Stimulated activated CD8-positive, alpha-beta memory T cell treated with anti-CD3 and anti-CD28 coated beads, Interleukin-4, amount 100 ng/mL, for 48 hours (primary cell): Measurements from ENCODE around the gene ROCK1.

Experiments
- DNase-seq: peaks from one replicate; pipeline ENCODE4 v3.0.0-alpha.2; 2020

The ROCK1 gene

GRCh38 chr18:21105936-21106335 is 5.7 kb downstream of the ROCK1 start:
- DNase-seq, result no peak

- DNase-seq, result no peak
Observed at GRCh38 chr18:21101172-21101571, 10.4 kb downstream of the ROCK1 start.

- no peak for DNase-seq
Observed at GRCh38 chr18:21100678-21101077, 10.9 kb downstream of the ROCK1 start.

- no peak for DNase-seq
Observed at GRCh38 chr18:21100146-21100545, 11.5 kb downstream of the ROCK1 start.

- DNase-seq, result no peak
Observed at GRCh38 chr18:21099442-21099841, 12.2 kb downstream of the ROCK1 start.

- DNase-seq, result no peak
Observed at GRCh38 chr18:21096760-21097159, 14.9 kb downstream of the ROCK1 start.

- no peak for DNase-seq
Observed at GRCh38 chr18:21093133-21093532, 18.5 kb downstream of the ROCK1 start.

GRCh38 chr18:21090680-21091079 is 20.9 kb downstream of the ROCK1 start:
- no peak for DNase-seq

GRCh38 chr18:21085579-21086166 is 25.9 kb downstream of the ROCK1 start:
- DNase-seq, result no peak

- no peak for DNase-seq
Observed at GRCh38 chr18:21084511-21085078, 27.0 kb downstream of the ROCK1 start.

- no peak for DNase-seq
Observed at GRCh38 chr18:21083017-21083416, 28.6 kb downstream of the ROCK1 start.

GRCh38 chr18:21081426-21081825 is 30.2 kb downstream of the ROCK1 start:
- no peak for DNase-seq

- DNase-seq, result no peak
Observed at GRCh38 chr18:21080576-21080975, 31.0 kb downstream of the ROCK1 start.

- DNase-seq, result no peak
Observed at GRCh38 chr18:21074336-21075323, 37.0 kb downstream of the ROCK1 start.

- no peak for DNase-seq
Observed at GRCh38 chr18:21073180-21073579, 38.4 kb downstream of the ROCK1 start.

- no peak for DNase-seq
Observed at GRCh38 chr18:21071071-21071470, 40.5 kb downstream of the ROCK1 start.

- DNase-seq, result no peak
Observed at GRCh38 chr18:21069468-21069867, 42.1 kb downstream of the ROCK1 start.

GRCh38 chr18:21064347-21064746 is 47.3 kb downstream of the ROCK1 start:
- no peak for DNase-seq

GRCh38 chr18:21063011-21063410 is 48.6 kb downstream of the ROCK1 start:
- no peak for DNase-seq

- DNase-seq, result no peak
Observed at GRCh38 chr18:21057112-21057511, 54.5 kb downstream of the ROCK1 start.

GRCh38 chr18:21056545-21056944 is 55.1 kb downstream of the ROCK1 start:
- no peak for DNase-seq

GRCh38 chr18:21054252-21054821 is 57.3 kb downstream of the ROCK1 start:
- DNase-seq, result no peak

GRCh38 chr18:21053127-21053526 is 58.5 kb downstream of the ROCK1 start:
- DNase-seq, result no peak

- DNase-seq, result no peak
Observed at GRCh38 chr18:21052385-21052784, 59.2 kb downstream of the ROCK1 start.
